ENCODE measurements around the gene AKAP9. TPM values are rescaled to one million over a fixed set of nuclear protein-coding genes. Genes with fewer than 3 reads are reported as not detected.

Gene AKAP9
- total RNA-seq, 1 donor from 2014 or later: 119 TPM

GRCh38 chr7:91898240-91898992 lies 42.2 kb upstream of the AKAP9 start:
- DNase-seq (ENCODE audit: low spot score in 2 of 2, unreplicated experiment in 2 of 2): no peak
- Mint-ChIP-seq H3K4me3 (no peak overlapping the region), H3K4me1 (peaks cover 29% of the 10 kb centered on the region), H3K36me3 (no peaks in the 10 kb centered on the region), H3K27ac (peak overlapping the region; percentile 71), H3K27me3 (ENCODE audit: low read depth) (no peaks in the 10 kb centered on the region), H3K9me3 (no peaks in the 10 kb centered on the region)
- no peak for TF ChIP-seq CTCF (IDR thresholded peaks at IDR 0.05; ENCODE audit: unreplicated experiment)

GRCh38 chr7:91899563-91899962 lies 41.1 kb upstream of the AKAP9 start:
- Mint-ChIP-seq H3K9me3 (no peaks in the 10 kb centered on the region), H3K36me3 (no peaks in the 10 kb centered on the region), H3K4me1 (peaks cover 22% of the 10 kb centered on the region), H3K27me3 (ENCODE audit: low read depth) (no peaks in the 10 kb centered on the region), H3K4me3 (no peak overlapping the region), H3K27ac (no peak overlapping the region)
- TF ChIP-seq CTCF (IDR thresholded peaks at IDR 0.05; ENCODE audit: unreplicated experiment): no peak
- DNase-seq (ENCODE audit: low spot score in 2 of 2, unreplicated experiment in 2 of 2): no peak

- H3K36me3 Mint-ChIP-seq: no peaks in the 10 kb centered on the region
- no peak for DNase-seq (ENCODE audit: low spot score in 2 of 2, unreplicated experiment in 2 of 2)
- H3K4me1 Mint-ChIP-seq: no peaks in the 10 kb centered on the region
- peaks cover 7% of the 10 kb centered on the region for H3K9me3 Mint-ChIP-seq
- H3K4me3 Mint-ChIP-seq: no peak overlapping the region
- no peaks in the 10 kb centered on the region for H3K27me3 Mint-ChIP-seq (ENCODE audit: low read depth)
- H3K27ac Mint-ChIP-seq: no peak overlapping the region
- no peak for TF ChIP-seq CTCF (IDR thresholded peaks at IDR 0.05; ENCODE audit: unreplicated experiment)
Measured at GRCh38 chr7:91910171-91910570, 30.5 kb upstream of the AKAP9 start.

- H3K27ac Mint-ChIP-seq: no peak overlapping the region
- no peak overlapping the region for H3K4me3 Mint-ChIP-seq
- no peak for DNase-seq (ENCODE audit: low spot score in 2 of 2, unreplicated experiment in 2 of 2)
- TF ChIP-seq CTCF (IDR thresholded peaks at IDR 0.05; ENCODE audit: unreplicated experiment): no peak
- H3K27me3 Mint-ChIP-seq (ENCODE audit: low read depth): no peaks in the 10 kb centered on the region
- peaks cover 7% of the 10 kb centered on the region for H3K9me3 Mint-ChIP-seq
- no peaks in the 10 kb centered on the region for H3K36me3 Mint-ChIP-seq
- H3K4me1 Mint-ChIP-seq: no peaks in the 10 kb centered on the region
Measured at GRCh38 chr7:91911121-91911520, 29.5 kb upstream of the AKAP9 start.

- no peaks in the 10 kb centered on the region for H3K36me3 Mint-ChIP-seq
- no peak for DNase-seq (ENCODE audit: low spot score in 2 of 2, unreplicated experiment in 2 of 2)
- H3K27ac Mint-ChIP-seq: no peak overlapping the region
- TF ChIP-seq CTCF (IDR thresholded peaks at IDR 0.05; ENCODE audit: unreplicated experiment): no peak
- H3K9me3 Mint-ChIP-seq: peaks cover 7% of the 10 kb centered on the region
- no peak overlapping the region for H3K4me3 Mint-ChIP-seq
- H3K27me3 Mint-ChIP-seq (ENCODE audit: low read depth): no peaks in the 10 kb centered on the region
- H3K4me1 Mint-ChIP-seq: peaks cover under 1% of the 10 kb centered on the region
Measured at GRCh38 chr7:91912494-91912893, 28.2 kb upstream of the AKAP9 start.
